DND-41 (cell line): ENCODE data around the gene RFTN1.

Experiments used
- EZH2 ChIP-seq: IDR thresholded peaks from 3 replicates; pipeline ENCODE4 v1.6.1; 2012; ENCODE audit warnings: borderline replicate concordance, low read depth, mild to moderate bottlenecking, moderate library complexity, low read length, inconsistent platforms; ENCODE audit not compliant: severe bottlenecking
- TF ChIP-seq, protein P1 (sequence below): IDR thresholded peaks from 2 replicates; pipeline ENCODE4 v1.5.1; 2012; ENCODE audit warnings: borderline replicate concordance, low read length, moderate library complexity, mild to moderate bottlenecking; ENCODE audit not compliant: poor library complexity, severe bottlenecking; ENCODE audit errors: extremely low read depth

- TF ChIP-seq, protein P1, sequence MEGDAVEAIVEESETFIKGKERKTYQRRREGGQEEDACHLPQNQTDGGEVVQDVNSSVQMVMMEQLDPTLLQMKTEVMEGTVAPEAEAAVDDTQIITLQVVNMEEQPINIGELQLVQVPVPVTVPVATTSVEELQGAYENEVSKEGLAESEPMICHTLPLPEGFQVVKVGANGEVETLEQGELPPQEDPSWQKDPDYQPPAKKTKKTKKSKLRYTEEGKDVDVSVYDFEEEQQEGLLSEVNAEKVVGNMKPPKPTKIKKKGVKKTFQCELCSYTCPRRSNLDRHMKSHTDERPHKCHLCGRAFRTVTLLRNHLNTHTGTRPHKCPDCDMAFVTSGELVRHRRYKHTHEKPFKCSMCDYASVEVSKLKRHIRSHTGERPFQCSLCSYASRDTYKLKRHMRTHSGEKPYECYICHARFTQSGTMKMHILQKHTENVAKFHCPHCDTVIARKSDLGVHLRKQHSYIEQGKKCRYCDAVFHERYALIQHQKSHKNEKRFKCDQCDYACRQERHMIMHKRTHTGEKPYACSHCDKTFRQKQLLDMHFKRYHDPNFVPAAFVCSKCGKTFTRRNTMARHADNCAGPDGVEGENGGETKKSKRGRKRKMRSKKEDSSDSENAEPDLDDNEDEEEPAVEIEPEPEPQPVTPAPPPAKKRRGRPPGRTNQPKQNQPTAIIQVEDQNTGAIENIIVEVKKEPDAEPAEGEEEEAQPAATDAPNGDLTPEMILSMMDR: no peak
- no peak for TF ChIP-seq EZH2
These were observed 174.5 kb downstream of the RFTN1 start for GRCh38 chr3:16338999-16339398.
